Left lung (tissue), 10 donors: ENCODE measurements around the gene LPAR1. TPM values are rescaled to one million over a fixed set of nuclear protein-coding genes. Genes with fewer than 3 reads are reported as not detected.

ENCODE experiments used
- ATAC-seq: fragments of 200-7000 bp; cut with Tn5 transposase; one replicate; pipeline ENCODE4 v1.9.1; 2020; ENCODE audit warnings: moderate library complexity
- DNase-seq, 4 donors: peaks; one replicate each; pipeline ENCODE4 v3.0.0-alpha.2; 2013 to 2020
- H3K27ac ChIP-seq, 2 donors: fragments of 200-600 bp; sonication (generic) in 1 of 2; one replicate each; pipeline versions ENCODE4 v1.5.0 to v1.8.0; 2020 to 2021
- H3K27me3 ChIP-seq, 2 donors: fragments of 200-600 bp; sonication (generic) in 1 of 2; one replicate each; pipeline versions ENCODE4 v1.5.0 to v1.8.0; 2020 to 2021
- H3K36me3 ChIP-seq, 2 donors: fragments of 200-600 bp; sonication (generic) in 1 of 2; one replicate each; pipeline versions ENCODE4 v1.5.0 to v1.8.0; 2020 to 2021
- H3K4me1 ChIP-seq, 2 donors: fragments of 200-600 bp; one replicate each; pipeline ENCODE4 v1.8.0; 2021
- H3K4me3 ChIP-seq, 2 donors: fragments of 200-600 bp; sonication (generic) in 1 of 2; one replicate each; pipeline versions ENCODE4 v1.5.0 to v1.8.0; 2020 to 2021; ENCODE audit warnings: mild to moderate bottlenecking in 1 of 2
- H3K9me3 ChIP-seq, 2 donors: fragments of 200-600 bp; sonication (generic) in 1 of 2; one replicate each; pipeline versions ENCODE4 v1.5.0 to v1.8.0; 2020 to 2021
- CTCF ChIP-seq, 2 donors: fragments of 200-600 bp; sonication (generic) in 1 of 2; IDR thresholded peaks; one replicate each; pipeline versions ENCODE4 v1.5.0 to v1.8.0; 2021; ENCODE audit warnings: antibody characterized with exemption in 2 of 2
- intact Hi-C, 2 donors: fragments of 100-400 bp; cut with DNase I; formaldehyde crosslinking; loops; one replicate each; pipeline versions ENCODE4 v1.11.2 to v1.14.2; 2022
- polyA plus RNA-seq, 6 donors: library from polyadenylated mRNA; unstranded; fragments of 120-200 nt; gene quantifications; one replicate each; pipeline ENCODE4 v1.2.1, GENCODE V29; 2013; ENCODE audit not compliant: insufficient read length in 6 of 6
- total RNA-seq, 2 donors: library from RNA; stranded (reverse); fragmentation: NEBNext Ultra II Directional; extraction: Animal tissue kit (Norgen Biotek cat#: 25700); gene quantifications; one replicate each; pipeline ENCODE4 v1.2.1, GENCODE V29; 2021
- donor health status: DM: no; HTN: yes; CAD: no.
- donor health status: DM: no; HTN: no; CAD: no.

The LPAR1 gene
- total and polyA plus RNA-seq, 8 donors: 23.3 to 72.7 (median 60.7) TPM

- H3K36me3 ChIP-seq: no peaks in the 10 kb centered on the region
- DNase-seq (no peak), ATAC-seq (no peak)
- H3K4me3 ChIP-seq: no peak overlapping the region
- H3K27me3 ChIP-seq: no peaks in the 10 kb centered on the region
- H3K9me3 ChIP-seq: no peaks in the 10 kb centered on the region
- TF ChIP-seq CTCF (IDR thresholded peaks at IDR 0.05): no peak
- H3K27ac ChIP-seq: no peak overlapping the region
- intact Hi-C loops: no loop called here
- H3K4me1 ChIP-seq: no peaks in the 10 kb centered on the region
These were observed 116.6 kb downstream of the LPAR1 start for GRCh38 chr9:110921705-110922104.

GRCh38 chr9:110919609-110920008 is 118.7 kb downstream of the LPAR1 start:
- no peak for DNase-seq
- no peak for TF ChIP-seq CTCF (IDR thresholded peaks at IDR 0.05)
- Histone ChIP-seq H3K27ac (peak overlapping the region; percentile 6 to 41), H3K9me3 (no peaks in the 10 kb centered on the region), H3K4me3 (no peak overlapping the region), H3K36me3 (no peaks in the 10 kb centered on the region), H3K27me3 (no peaks in the 10 kb centered on the region), H3K4me1 (no peaks in the 10 kb centered on the region)
- intact Hi-C loops: no loop called here
- ATAC-seq: peak; percentile 70

GRCh38 chr9:110919050-110919435 is 119.2 kb downstream of the LPAR1 start:
- intact Hi-C loops: no loop called here
- no peak for TF ChIP-seq CTCF (IDR thresholded peaks at IDR 0.05)
- Histone ChIP-seq H3K27ac (peak overlapping the region in 1 of 2 donors; percentile 41), H3K27me3 (no peaks in the 10 kb centered on the region), H3K4me1 (no peaks in the 10 kb centered on the region), H3K4me3 (no peak overlapping the region), H3K9me3 (peaks cover 0 to 2% of the 10 kb centered on the region in 2 donors), H3K36me3 (no peaks in the 10 kb centered on the region)
- ATAC-seq: no peak
- no peak for DNase-seq

- Histone ChIP-seq H3K27me3 (no peaks in the 10 kb centered on the region), H3K4me1 (no peaks in the 10 kb centered on the region), H3K4me3 (no peak overlapping the region), H3K27ac (peak overlapping the region in 1 of 2 donors; percentile 41), H3K9me3 (peaks cover 0 to 2% of the 10 kb centered on the region in 2 donors), H3K36me3 (no peaks in the 10 kb centered on the region)
- peak; percentile 33 for ATAC-seq
- no peak for TF ChIP-seq CTCF (IDR thresholded peaks at IDR 0.05)
- intact Hi-C loops: no loop called here
- no peak for DNase-seq
These were observed 119.8 kb downstream of the LPAR1 start for GRCh38 chr9:110918316-110919049.

GRCh38 chr9:110916403-110916802 is 121.9 kb downstream of the LPAR1 start:
- Histone ChIP-seq H3K4me3 (no peak overlapping the region), H3K9me3 (peaks cover 0 to 2% of the 10 kb centered on the region in 2 donors), H3K36me3 (no peaks in the 10 kb centered on the region), H3K27ac (no peak overlapping the region), H3K27me3 (no peaks in the 10 kb centered on the region), H3K4me1 (peaks cover 0 to 7% of the 10 kb centered on the region in 2 donors)
- intact Hi-C loops: no loop called here
- no peak for ATAC-seq
- DNase-seq: no peak
- TF ChIP-seq CTCF (IDR thresholded peaks at IDR 0.05): no peak
